AG10803 (cell line): ENCODE results near the gene MTUS2.

Experiments used
- DNase-seq: peaks from one replicate; pipeline ENCODE4 v3.0.0; 2010; ENCODE audit warnings: low read depth
- H3K4me3 ChIP-seq: 2 replicates; pipeline ENCODE4 v1.5.1; 2011; ENCODE audit warnings: mild to moderate bottlenecking, low read length, control low read depth
- CTCF ChIP-seq: conservative IDR thresholded peaks from 2 replicates; pipeline ENCODE4 v1.5.1; 2011; ENCODE audit warnings: mild to moderate bottlenecking, low read length, control low read depth, inconsistent platforms

MTUS2 gene

DNA sequence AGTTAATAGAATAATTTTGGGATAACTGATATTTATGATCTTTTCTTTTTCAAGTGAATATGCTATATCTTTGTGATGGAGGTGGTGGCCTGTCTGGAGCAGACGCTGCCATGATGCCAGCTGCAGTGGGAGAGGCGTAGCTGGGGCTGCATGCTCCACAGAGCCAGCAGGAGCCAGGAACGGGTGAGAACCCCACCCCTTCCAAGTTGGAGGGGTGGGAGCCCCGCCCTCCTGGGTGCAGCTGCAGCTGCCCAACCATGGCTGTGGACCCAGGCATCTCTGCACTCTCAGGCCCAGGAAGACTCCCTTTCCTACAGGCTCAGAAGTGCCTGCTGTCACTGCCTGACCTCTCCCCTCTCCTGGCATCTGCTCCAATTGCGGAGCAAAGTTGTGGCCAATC lies 402.3 kb downstream of the MTUS2 start:
- H3K4me3 ChIP-seq = no peak overlapping the region
- TF ChIP-seq CTCF = no peak
- no peak for DNase-seq

DNA sequence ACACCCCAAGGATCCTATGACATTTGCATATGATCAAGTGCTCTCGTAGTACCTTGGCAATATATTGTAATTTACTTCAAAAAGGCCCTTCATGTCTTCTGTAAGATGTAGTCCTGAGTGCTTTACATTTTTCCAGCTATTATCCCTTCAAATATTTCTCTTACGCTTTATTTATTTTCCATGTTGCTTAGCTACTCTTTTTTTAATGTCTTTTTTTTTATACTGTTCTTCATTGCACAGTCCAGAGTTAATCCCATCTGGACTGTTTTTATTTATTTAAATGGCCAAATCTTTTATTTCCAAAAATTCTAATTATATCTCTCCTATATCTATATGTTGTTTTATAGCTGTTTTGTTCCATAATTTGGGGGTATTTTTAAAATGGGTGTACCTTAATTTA lies 404.1 kb downstream of the MTUS2 start:
- H3K4me3 ChIP-seq = no peak overlapping the region
- TF ChIP-seq CTCF = no peak
- DNase-seq = no peak

DNA sequence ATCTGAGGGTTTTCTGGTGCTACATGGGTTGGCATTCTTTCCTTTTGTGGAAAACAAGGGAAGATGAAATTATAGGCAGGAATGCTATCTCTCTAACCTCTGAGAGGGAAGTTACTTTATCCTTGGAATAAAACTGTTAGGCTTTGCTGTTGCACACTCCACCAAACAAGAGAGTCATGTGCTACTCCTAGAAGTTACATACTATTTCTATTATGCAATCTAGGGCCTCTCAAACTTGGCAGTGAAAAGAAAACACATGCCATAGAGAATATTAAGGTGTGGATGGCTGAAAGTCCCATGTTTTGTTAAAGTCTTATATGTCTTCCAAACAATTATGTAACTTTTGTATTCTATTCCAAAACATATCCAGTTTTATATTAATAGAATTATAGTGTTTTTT lies 407.4 kb downstream of the MTUS2 start:
- no peak overlapping the region for H3K4me3 ChIP-seq
- peak; percentile 3 for DNase-seq
- TF ChIP-seq CTCF = no peak

- no peak overlapping the region for H3K4me3 ChIP-seq
- no peak for DNase-seq
- no peak for TF ChIP-seq CTCF
These were observed 410.2 kb downstream of the MTUS2 start for GRCh38 chr13:29230299-29230845.

- TF ChIP-seq CTCF = no peak
- DNase-seq = no peak
- no peak overlapping the region for H3K4me3 ChIP-seq
These were observed 419.8 kb downstream of the MTUS2 start for GRCh38 chr13:29239653-29240525.

DNA sequence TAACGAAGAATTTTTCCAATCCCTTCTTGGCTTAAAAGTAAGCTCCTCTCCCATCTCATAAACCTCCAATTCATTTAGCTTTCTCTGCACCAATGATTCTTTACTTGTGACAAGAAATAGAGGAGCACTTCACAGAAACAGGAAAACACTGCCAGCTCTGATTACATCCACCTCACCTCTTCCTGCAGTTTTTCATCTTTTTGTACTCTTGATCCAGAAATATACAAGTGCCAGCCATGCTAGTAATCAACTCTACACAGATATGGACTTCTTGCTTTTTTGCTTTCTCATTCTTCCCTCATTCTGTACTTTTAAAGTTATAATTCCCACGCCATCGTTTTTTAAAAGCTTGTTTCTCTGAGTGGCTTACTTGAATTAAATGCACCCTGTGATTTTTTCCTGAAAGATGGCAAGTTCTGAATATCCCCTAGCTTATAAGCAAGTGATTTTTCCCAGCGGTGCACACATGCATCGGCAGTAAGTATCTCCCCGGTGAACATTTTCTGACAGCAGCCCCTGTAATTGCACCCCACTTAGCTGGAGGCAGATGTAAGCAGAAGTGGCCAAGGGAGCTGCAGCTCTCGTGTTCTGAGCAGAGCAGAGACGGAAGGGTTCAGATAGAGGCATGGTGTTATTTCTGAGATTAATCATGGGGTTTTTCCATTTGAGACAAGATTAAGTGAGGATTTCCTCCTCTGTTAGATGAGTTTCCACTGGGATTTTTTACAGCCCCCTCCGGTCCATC lies 434.7 kb downstream of the MTUS2 start:
- no peak overlapping the region for H3K4me3 ChIP-seq
- no peak for TF ChIP-seq CTCF
- DNase-seq = no peak
